ENCODE data around the gene FYB1. TPM values are rescaled to one million over a fixed set of nuclear protein-coding genes. Genes with fewer than 3 reads are reported as not detected.

The FYB1 gene
- total and polyA plus RNA-seq, 2 of the 8 experiments (the other 6 are each of a cell fraction or from before 2014, with no cell fraction given): not detected

DNA sequence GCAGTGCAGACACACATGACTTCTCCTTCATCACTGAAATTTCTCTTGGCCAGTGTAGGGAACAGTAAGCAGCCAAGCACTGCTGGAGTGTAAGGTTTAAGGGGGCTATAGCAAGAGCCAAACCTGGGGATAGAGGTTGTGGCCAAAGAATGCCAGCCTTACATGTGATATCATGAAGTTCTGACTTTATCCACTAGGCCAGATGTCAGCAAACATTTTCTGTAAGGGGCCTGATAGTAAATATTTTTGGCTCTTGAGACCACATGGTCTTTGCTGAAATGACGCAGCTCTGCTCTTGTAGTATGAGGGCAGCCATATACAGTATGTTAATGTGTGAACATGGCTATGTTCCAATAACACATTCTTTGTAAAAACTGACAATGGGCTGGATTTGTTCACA lies 29.7 kb upstream of the FYB1 start:
- no peak overlapping the region for H2BK20ac ChIP-seq (ENCODE audit: low read length)
- H3K4me3 ChIP-seq (ENCODE audit: extremely low read depth in 1 of 4, insufficient read depth in 2 of 4, low read depth in 3 of 4, low read length in 4 of 4): no peak overlapping the region
- no peaks in the 10 kb centered on the region for H3K27me3 ChIP-seq (replicated peaks in 1 of 4; ENCODE audit: control insufficient read depth in 3 of 4, extremely low read depth in 1 of 4, insufficient read depth in 3 of 4, low read length in 3 of 4)
- CTCF ChIA-PET (ENCODE audit: partially characterized antibody): interaction anchor here (0.8 kb wide), 1 partner anchor 32 kb away, joined by 3 read pairs; no protein-coding TSS in a partner anchor
- no peaks in the 10 kb centered on the region for H3K4me1 ChIP-seq (replicated peaks in 1 of 4; ENCODE audit: control insufficient read depth in 3 of 4, insufficient read depth in 4 of 4, low read length in 3 of 4)
- no peak overlapping the region for H2AFZ ChIP-seq (ENCODE audit: low read length)
- no peak overlapping the region for H2BK15ac ChIP-seq (ENCODE audit: low read length)
- no peak overlapping the region for H4K8ac ChIP-seq (ENCODE audit: extremely low read depth, insufficient read depth, low read length)
- no peak overlapping the region for H3K4ac ChIP-seq (replicated peaks; ENCODE audit: insufficient read length, low read depth, low read length)
- no peak overlapping the region for H3K27ac ChIP-seq (ENCODE audit: low read depth, low read length)
- H3K36me3 ChIP-seq (ENCODE audit: control insufficient read depth in 2 of 4, insufficient read depth in 4 of 4, low read length in 3 of 4): no peaks in the 10 kb centered on the region
- POLR2A ChIA-PET (ENCODE audit: partially characterized antibody): no interaction called here
- DNase-seq (ENCODE audit: low read depth in 1 of 2, low spot score in 2 of 2) (no peak), FAIRE-seq (no peak)
- no peaks in the 10 kb centered on the region for H4K20me1 ChIP-seq (replicated peaks in 1 of 2; ENCODE audit: control insufficient read depth in 1 of 2, insufficient read depth in 2 of 2, low read length in 2 of 2)
- H3K79me2 ChIP-seq (ENCODE audit: control insufficient read depth in 1 of 2, insufficient read depth in 2 of 2, low read length in 2 of 2): no peaks in the 10 kb centered on the region
- no peak overlapping the region for H3K14ac ChIP-seq (ENCODE audit: insufficient read length)
- no peaks in the 10 kb centered on the region; a peak in 1 of 4 replicates for H3K9me3 ChIP-seq (ENCODE audit: insufficient read depth in 2 of 2, low read depth in 1 of 2, low read length in 1 of 2)
- H2BK120ac ChIP-seq (replicated peaks; ENCODE audit: low read depth, low read length): no peak overlapping the region
- no peaks in the 10 kb centered on the region for H3K79me1 ChIP-seq (ENCODE audit: low read depth, low read length)
- no peak overlapping the region for H4K5ac ChIP-seq (ENCODE audit: insufficient read length, low read depth, low read length)
- no peak overlapping the region for H2AK5ac ChIP-seq (ENCODE audit: low read depth, low read length)
- H3K18ac ChIP-seq (ENCODE audit: extremely low read depth, low read length): no peak overlapping the region
- WGBS, 2 experiments (ENCODE audit: extremely low coverage in 1 of 2, insufficient coverage in 1 of 2, insufficient read length in 1 of 2, insufficient replicate concordance in 2 of 2, low coverage in 1 of 2, low lambda C conversion rate in 2 of 2, missing lambda C conversion rate in 1 of 2): 100% methylated on average over 1 of the region's 1 CpG; no CpG with 5 or more reads in 1 of the 2 experiments
- no peak overlapping the region for H3K9ac ChIP-seq (replicated peaks in 1 of 4; ENCODE audit: extremely low read depth in 1 of 4, low read depth in 3 of 4, low read length in 3 of 4)
- H2BK5ac ChIP-seq (ENCODE audit: low read depth, low read length): no peak overlapping the region
- H3K56ac ChIP-seq (replicated peaks; ENCODE audit: insufficient read length, low read depth, low read length): no peak overlapping the region
- H3K23ac ChIP-seq (ENCODE audit: insufficient read length): no peak overlapping the region
- no peaks in the 10 kb centered on the region; the same call in 1 of the 2 replicates for H3K23me2 ChIP-seq (ENCODE audit: low read depth, low read length)
- no peak overlapping the region for H4K91ac ChIP-seq (replicated peaks; ENCODE audit: insufficient read length, low read length)
- H2BK12ac ChIP-seq (ENCODE audit: low read depth, low read length): no peak overlapping the region
- H3K4me2 ChIP-seq (ENCODE audit: insufficient read depth in 1 of 2, low read depth in 2 of 2, low read length in 2 of 2): no peak overlapping the region
- TF ChIP-seq SIX5 (IDR thresholded peaks at IDR 0.05; ENCODE audit: low read depth, low read length) (no peak), KDM5A (IDR thresholded peaks at IDR 0.05; ENCODE audit: low read length) (no peak), ZNF274 (IDR thresholded peaks at IDR 0.05; ENCODE audit: borderline replicate concordance, extremely low read depth, low read length) (no peak), EZH2 (IDR thresholded peaks at IDR 0.05; ENCODE audit: low read depth, low read length, severe bottlenecking) (no peak), YY1 (IDR thresholded peaks at IDR 0.05; ENCODE audit: low read depth, low read length) (no peak), JUND (IDR thresholded peaks at IDR 0.05; ENCODE audit: low read length) (no peak), JUN (IDR thresholded peaks at IDR 0.05; ENCODE audit: low read depth, low read length) (no peak), CTBP2 (IDR thresholded peaks at IDR 0.05; ENCODE audit: borderline replicate concordance, insufficient read depth, insufficient read length, low read length) (no peak), RBBP5 (IDR thresholded peaks at IDR 0.05; ENCODE audit: borderline replicate concordance, low read depth, low read length) (no peak)
- TF ChIP-seq, protein P1, sequence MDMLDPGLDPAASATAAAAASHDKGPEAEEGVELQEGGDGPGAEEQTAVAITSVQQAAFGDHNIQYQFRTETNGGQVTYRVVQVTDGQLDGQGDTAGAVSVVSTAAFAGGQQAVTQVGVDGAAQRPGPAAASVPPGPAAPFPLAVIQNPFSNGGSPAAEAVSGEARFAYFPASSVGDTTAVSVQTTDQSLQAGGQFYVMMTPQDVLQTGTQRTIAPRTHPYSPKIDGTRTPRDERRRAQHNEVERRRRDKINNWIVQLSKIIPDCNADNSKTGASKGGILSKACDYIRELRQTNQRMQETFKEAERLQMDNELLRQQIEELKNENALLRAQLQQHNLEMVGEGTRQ (IDR thresholded peaks at IDR 0.05; ENCODE audit: low read length): no peak
- TF ChIP-seq, protein P2, sequence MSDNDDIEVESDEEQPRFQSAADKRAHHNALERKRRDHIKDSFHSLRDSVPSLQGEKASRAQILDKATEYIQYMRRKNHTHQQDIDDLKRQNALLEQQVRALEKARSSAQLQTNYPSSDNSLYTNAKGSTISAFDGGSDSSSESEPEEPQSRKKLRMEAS (IDR thresholded peaks at IDR 0.05): no peak
- TF ChIP-seq, protein P3, sequence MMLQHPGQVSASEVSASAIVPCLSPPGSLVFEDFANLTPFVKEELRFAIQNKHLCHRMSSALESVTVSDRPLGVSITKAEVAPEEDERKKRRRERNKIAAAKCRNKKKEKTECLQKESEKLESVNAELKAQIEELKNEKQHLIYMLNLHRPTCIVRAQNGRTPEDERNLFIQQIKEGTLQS (IDR thresholded peaks at IDR 0.05; ENCODE audit: insufficient read depth, low read depth, low read length): no peak

Measured in H1 (cell line).